ENCODE data around the gene MBNL3. TPM values are rescaled to one million over a fixed set of nuclear protein-coding genes. Genes with fewer than 3 reads are reported as not detected.

MBNL3 gene
- total RNA-seq, 1 donor from 2014 or later = 8.9 TPM

GRCh38 chrX:132378281-132378680, 110.6 kb downstream of the MBNL3 start:
- Mint-ChIP-seq H3K4me1 (ENCODE audit: low read depth) (no peaks in the 10 kb centered on the region), H3K27ac (no peak overlapping the region), H3K9me3 (no peaks in the 10 kb centered on the region), H3K36me3 (ENCODE audit: low read depth) (no peaks in the 10 kb centered on the region), H3K27me3 (ENCODE audit: insufficient read depth) (no peaks in the 10 kb centered on the region), H3K4me3 (no peak overlapping the region)
- DNase-seq (ENCODE audit: low spot score) = no peak
- intact Hi-C loops (cut with micrococcal nuclease) = no loop called here

GRCh38 chrX:132375941-132376340, 112.9 kb downstream of the MBNL3 start:
- no peaks in the 10 kb centered on the region for H3K36me3 Mint-ChIP-seq (ENCODE audit: low read depth)
- no peaks in the 10 kb centered on the region for H3K4me1 Mint-ChIP-seq (ENCODE audit: low read depth)
- no peak overlapping the region for H3K27ac Mint-ChIP-seq
- no peak overlapping the region for H3K4me3 Mint-ChIP-seq
- intact Hi-C loops (cut with micrococcal nuclease) = no loop called here
- H3K27me3 Mint-ChIP-seq (ENCODE audit: insufficient read depth) = no peaks in the 10 kb centered on the region
- DNase-seq (ENCODE audit: low spot score) = no peak
- no peaks in the 10 kb centered on the region for H3K9me3 Mint-ChIP-seq

- Mint-ChIP-seq H3K4me1 (ENCODE audit: low read depth) (no peaks in the 10 kb centered on the region), H3K4me3 (no peak overlapping the region), H3K27me3 (ENCODE audit: insufficient read depth) (no peaks in the 10 kb centered on the region), H3K36me3 (ENCODE audit: low read depth) (no peaks in the 10 kb centered on the region), H3K9me3 (no peaks in the 10 kb centered on the region), H3K27ac (no peak overlapping the region)
- intact Hi-C loops (cut with micrococcal nuclease) = no loop called here
- DNase-seq (ENCODE audit: low spot score) = no peak
Measured at GRCh38 chrX:132373610-132374009, 115.2 kb downstream of the MBNL3 start.

GRCh38 chrX:132369617-132370326, 119.1 kb downstream of the MBNL3 start:
- Mint-ChIP-seq H3K4me3 (no peak overlapping the region), H3K9me3 (no peaks in the 10 kb centered on the region)

GRCh38 chrX:132367984-132368383, 120.9 kb downstream of the MBNL3 start:
- DNase-seq (ENCODE audit: low spot score) = no peak
- Mint-ChIP-seq H3K4me3 (no peak overlapping the region), H3K36me3 (ENCODE audit: low read depth) (no peaks in the 10 kb centered on the region), H3K4me1 (ENCODE audit: low read depth) (no peaks in the 10 kb centered on the region), H3K27ac (no peak overlapping the region), H3K9me3 (no peaks in the 10 kb centered on the region), H3K27me3 (ENCODE audit: insufficient read depth) (no peaks in the 10 kb centered on the region)
- intact Hi-C loops (cut with micrococcal nuclease) = no loop called here

More at GRCh38 chrX:132369617-132370326, 119.1 kb downstream of the MBNL3 start:
- Mint-ChIP-seq H3K27me3 (ENCODE audit: insufficient read depth) (no peaks in the 10 kb centered on the region), H3K27ac (no peak overlapping the region), H3K36me3 (ENCODE audit: low read depth) (no peaks in the 10 kb centered on the region), H3K4me1 (ENCODE audit: low read depth) (no peaks in the 10 kb centered on the region)
- DNase-seq (ENCODE audit: low spot score) = no peak
- intact Hi-C loops (cut with micrococcal nuclease) = no loop called here

- no peaks in the 10 kb centered on the region for H3K36me3 Mint-ChIP-seq (ENCODE audit: low read depth)
- no peak for DNase-seq (ENCODE audit: low spot score)
- H3K9me3 Mint-ChIP-seq = no peaks in the 10 kb centered on the region
- no peaks in the 10 kb centered on the region for H3K4me1 Mint-ChIP-seq (ENCODE audit: low read depth)
- no peaks in the 10 kb centered on the region for H3K27me3 Mint-ChIP-seq (ENCODE audit: insufficient read depth)
- intact Hi-C loops (cut with micrococcal nuclease) = no loop called here
- no peak overlapping the region for H3K4me3 Mint-ChIP-seq
- no peak overlapping the region for H3K27ac Mint-ChIP-seq
Measured at GRCh38 chrX:132367314-132367713, 121.5 kb downstream of the MBNL3 start.

- Mint-ChIP-seq H3K9me3 (no peaks in the 10 kb centered on the region), H3K27ac (no peak overlapping the region), H3K36me3 (ENCODE audit: low read depth) (no peaks in the 10 kb centered on the region), H3K27me3 (ENCODE audit: insufficient read depth) (no peaks in the 10 kb centered on the region), H3K4me1 (ENCODE audit: low read depth) (no peaks in the 10 kb centered on the region), H3K4me3 (no peak overlapping the region)
- no peak for DNase-seq (ENCODE audit: low spot score)
- intact Hi-C loops (cut with micrococcal nuclease) = no loop called here
Measured at GRCh38 chrX:132365490-132365889, 123.3 kb downstream of the MBNL3 start.

- Mint-ChIP-seq H3K36me3 (ENCODE audit: low read depth) (no peaks in the 10 kb centered on the region), H3K27ac (no peak overlapping the region), H3K9me3 (no peaks in the 10 kb centered on the region), H3K4me3 (no peak overlapping the region), H3K27me3 (ENCODE audit: insufficient read depth) (no peaks in the 10 kb centered on the region), H3K4me1 (ENCODE audit: low read depth) (no peaks in the 10 kb centered on the region)
- no peak for DNase-seq (ENCODE audit: low spot score)
- intact Hi-C loops (cut with micrococcal nuclease) = no loop called here
Measured at GRCh38 chrX:132364313-132364712, 124.5 kb downstream of the MBNL3 start.

- no peak overlapping the region for H3K27ac Mint-ChIP-seq
- intact Hi-C loops (cut with micrococcal nuclease) = no loop called here
- H3K27me3 Mint-ChIP-seq (ENCODE audit: insufficient read depth) = no peaks in the 10 kb centered on the region
- no peaks in the 10 kb centered on the region for H3K36me3 Mint-ChIP-seq (ENCODE audit: low read depth)
- H3K4me3 Mint-ChIP-seq = no peak overlapping the region
- H3K4me1 Mint-ChIP-seq (ENCODE audit: low read depth) = no peaks in the 10 kb centered on the region
- no peak for DNase-seq (ENCODE audit: low spot score)
- no peaks in the 10 kb centered on the region for H3K9me3 Mint-ChIP-seq
Measured at GRCh38 chrX:132353430-132353829, 135.4 kb downstream of the MBNL3 start.

- Mint-ChIP-seq H3K36me3 (ENCODE audit: low read depth) (no peaks in the 10 kb centered on the region), H3K27me3 (ENCODE audit: insufficient read depth) (no peaks in the 10 kb centered on the region), H3K9me3 (no peaks in the 10 kb centered on the region), H3K4me3 (no peak overlapping the region), H3K27ac (no peak overlapping the region), H3K4me1 (ENCODE audit: low read depth) (no peaks in the 10 kb centered on the region)
- no peak for DNase-seq (ENCODE audit: low spot score)
- intact Hi-C loops (cut with micrococcal nuclease) = no loop called here
Measured at GRCh38 chrX:132336172-132336571, 152.7 kb downstream of the MBNL3 start.

GRCh38 chrX:132333351-132333750, 155.5 kb downstream of the MBNL3 start:
- no peak overlapping the region for H3K27ac Mint-ChIP-seq
- no peaks in the 10 kb centered on the region for H3K27me3 Mint-ChIP-seq (ENCODE audit: insufficient read depth)
- H3K4me3 Mint-ChIP-seq = no peak overlapping the region
- no peaks in the 10 kb centered on the region for H3K36me3 Mint-ChIP-seq (ENCODE audit: low read depth)
- intact Hi-C loops (cut with micrococcal nuclease) = no loop called here
- DNase-seq (ENCODE audit: low spot score) = no peak
- H3K9me3 Mint-ChIP-seq = no peaks in the 10 kb centered on the region
- H3K4me1 Mint-ChIP-seq (ENCODE audit: low read depth) = no peaks in the 10 kb centered on the region

- Mint-ChIP-seq H3K36me3 (ENCODE audit: low read depth) (no peaks in the 10 kb centered on the region), H3K27ac (no peak overlapping the region), H3K4me3 (no peak overlapping the region), H3K27me3 (ENCODE audit: insufficient read depth) (no peaks in the 10 kb centered on the region), H3K4me1 (ENCODE audit: low read depth) (no peaks in the 10 kb centered on the region), H3K9me3 (peaks cover 6% of the 10 kb centered on the region)
- intact Hi-C loops (cut with micrococcal nuclease) = no loop called here
- no peak for DNase-seq (ENCODE audit: low spot score)
Measured at GRCh38 chrX:132331532-132331931, 157.3 kb downstream of the MBNL3 start.

- Mint-ChIP-seq H3K36me3 (ENCODE audit: low read depth) (no peaks in the 10 kb centered on the region), H3K27ac (no peak overlapping the region), H3K4me3 (no peak overlapping the region), H3K9me3 (peaks cover 6% of the 10 kb centered on the region), H3K4me1 (ENCODE audit: low read depth) (no peaks in the 10 kb centered on the region), H3K27me3 (ENCODE audit: insufficient read depth) (no peaks in the 10 kb centered on the region)
- DNase-seq (ENCODE audit: low spot score) = no peak
- intact Hi-C loops (cut with micrococcal nuclease) = no loop called here
Measured at GRCh38 chrX:132331000-132331399, 157.8 kb downstream of the MBNL3 start.

- Mint-ChIP-seq H3K4me1 (ENCODE audit: low read depth) (no peaks in the 10 kb centered on the region), H3K4me3 (no peak overlapping the region), H3K27ac (no peak overlapping the region), H3K27me3 (ENCODE audit: insufficient read depth) (no peaks in the 10 kb centered on the region), H3K36me3 (ENCODE audit: low read depth) (no peaks in the 10 kb centered on the region), H3K9me3 (peaks cover 6% of the 10 kb centered on the region)
- no peak for DNase-seq (ENCODE audit: low spot score)
- intact Hi-C loops (cut with micrococcal nuclease) = no loop called here
Measured at GRCh38 chrX:132330156-132330729, 158.6 kb downstream of the MBNL3 start.
